H9 (cell line): ENCODE results near the gene TMEM253. TPM values are rescaled to one million over a fixed set of nuclear protein-coding genes. Genes with fewer than 3 reads are reported as not detected.
A peak's percentile ranks its signal among the peaks of the same experiment; 100 is the strongest.

Experiments
- DNase-seq: peaks from one replicate; pipeline ENCODE4 v3.0.0-alpha.2; 2017
- H2AFZ ChIP-seq: one replicate; pipeline ENCODE4 v1.6.1; 2013; ENCODE audit warnings: mild to moderate bottlenecking, low read length, control low read depth, moderate library complexity
- H2AK5ac ChIP-seq: 2 replicates; pipeline ENCODE4 v1.6.1; 2013; ENCODE audit warnings: low read length, control low read depth, mixed read lengths; ENCODE audit not compliant: insufficient read length
- H2BK120ac ChIP-seq: one replicate; pipeline ENCODE4 v1.6.1; 2013; ENCODE audit warnings: low read depth, mild to moderate bottlenecking, low read length, control low read depth, inconsistent platforms; ENCODE audit not compliant: poor library complexity, severe bottlenecking
- H2BK12ac ChIP-seq: 2 replicates; pipeline ENCODE4 v1.6.1; 2013; ENCODE audit warnings: low read length, control low read depth, mixed read lengths, low read depth; ENCODE audit not compliant: insufficient read length
- H2BK15ac ChIP-seq: 2 replicates; pipeline ENCODE4 v1.6.1; 2013; ENCODE audit warnings: low read depth, low read length, control low read depth
- H2BK20ac ChIP-seq: one replicate; pipeline ENCODE4 v1.6.1; 2013; ENCODE audit warnings: low read depth, mild to moderate bottlenecking, low read length, control low read depth, inconsistent platforms; ENCODE audit not compliant: poor library complexity, severe bottlenecking
- H2BK5ac ChIP-seq: 2 replicates; pipeline ENCODE4 v1.6.1; 2013; ENCODE audit warnings: low read length, control low read depth, mixed read lengths; ENCODE audit not compliant: insufficient read length
- H3K14ac ChIP-seq: 2 replicates; pipeline ENCODE4 v1.6.1; 2013; ENCODE audit warnings: low read length, control low read depth; ENCODE audit not compliant: insufficient read depth
- H3K18ac ChIP-seq: 2 replicates; pipeline ENCODE4 v1.6.1; 2013; ENCODE audit warnings: low read depth, mild to moderate bottlenecking, mixed read lengths, low read length, control low read depth; ENCODE audit not compliant: insufficient read length
- H3K23ac ChIP-seq: 2 replicates; pipeline ENCODE4 v1.6.1; 2013; ENCODE audit warnings: low read length, control low read depth, mixed read lengths, low read depth; ENCODE audit not compliant: insufficient read length
- H3K23me2 ChIP-seq: 2 replicates; pipeline ENCODE4 v1.6.1; 2013; ENCODE audit warnings: low read depth, mild to moderate bottlenecking, mixed read lengths, low read length, control low read depth; ENCODE audit not compliant: insufficient read length, poor library complexity, severe bottlenecking
- H3K27ac ChIP-seq: 2 replicates; pipeline ENCODE4 v1.5.1; 2013; ENCODE audit warnings: low read length, control low read depth, mixed read lengths, low read depth; ENCODE audit not compliant: insufficient read length
- H3K27me3 ChIP-seq: 2 replicates; pipeline ENCODE4 v1.6.1; 2013; ENCODE audit warnings: low read length, control low read depth, inconsistent platforms; ENCODE audit not compliant: insufficient read depth
- H3K4ac ChIP-seq: 2 replicates; pipeline ENCODE4 v1.6.1; 2013; ENCODE audit warnings: low read depth, mild to moderate bottlenecking, control low read depth, inconsistent platforms, low read length, moderate library complexity
- H3K4me1 ChIP-seq: 2 replicates; pipeline ENCODE4 v1.6.1; 2013; ENCODE audit warnings: low read length, control low read depth, inconsistent platforms; ENCODE audit not compliant: insufficient read depth
- H3K4me2 ChIP-seq: 2 replicates; pipeline ENCODE4 v1.6.1; 2013; ENCODE audit warnings: low read length, control low read depth, mixed read lengths; ENCODE audit not compliant: insufficient read length, insufficient read depth
- H3K56ac ChIP-seq: 2 replicates; pipeline ENCODE4 v1.6.1; 2013; ENCODE audit warnings: low read depth, mild to moderate bottlenecking, mixed read lengths, low read length, control low read depth; ENCODE audit not compliant: insufficient read length
- H3K79me1 ChIP-seq: 2 replicates; pipeline ENCODE4 v1.6.1; 2013; ENCODE audit warnings: low read depth, mild to moderate bottlenecking, moderate library complexity, low read length, control low read depth, inconsistent platforms; ENCODE audit not compliant: insufficient read depth, poor library complexity, severe bottlenecking
- H3K79me2 ChIP-seq: 2 replicates; pipeline ENCODE4 v1.6.1; 2013; ENCODE audit warnings: low read length, control low read depth, inconsistent platforms; ENCODE audit not compliant: insufficient read depth
- H3K9ac ChIP-seq: 2 replicates; pipeline ENCODE4 v1.6.1; 2013; ENCODE audit warnings: low read length, control low read depth, mixed read lengths; ENCODE audit not compliant: insufficient read length; ENCODE audit errors: extremely low read depth
- H3K9me3 ChIP-seq: one replicate; pipeline ENCODE4 v1.6.1; 2013; ENCODE audit warnings: low read depth, low read length, inconsistent platforms; ENCODE audit not compliant: control insufficient read depth
- H3T11ph ChIP-seq: one replicate; pipeline ENCODE4 v1.6.1; 2013; ENCODE audit warnings: mild to moderate bottlenecking, low read length, control low read depth, inconsistent platforms
- H4K20me1 ChIP-seq: one replicate; pipeline ENCODE4 v1.6.1; 2013; ENCODE audit not compliant: control insufficient read depth, insufficient read length, insufficient read depth
- H4K5ac ChIP-seq: 2 replicates; pipeline ENCODE4 v1.6.1; 2013; ENCODE audit warnings: low read depth, mild to moderate bottlenecking, mixed read lengths, low read length, control low read depth; ENCODE audit not compliant: insufficient read length
- H4K8ac ChIP-seq: replicated peaks from 2 replicates; pipeline ENCODE4 v1.6.1; 2013; ENCODE audit warnings: low read length, control low read depth, mixed read lengths, low read depth; ENCODE audit not compliant: insufficient read length
- H4K91ac ChIP-seq: 2 replicates; pipeline ENCODE4 v1.6.1; 2013; ENCODE audit warnings: low read depth, mild to moderate bottlenecking, moderate library complexity, mixed read lengths, low read length, control low read depth; ENCODE audit not compliant: insufficient read length
- H3K27ac Mint-ChIP-seq, 3 experiments: 2 replicates in 2 of 3; 3 replicates in 1 of 3; pipeline ENCODE4 v1.8.0; 2020 to 2021; ENCODE audit warnings: mixed read lengths in 3 of 3, mild to moderate bottlenecking in 1 of 3, moderate library complexity in 1 of 3
- H3K27me3 Mint-ChIP-seq: 2 replicates; pipeline ENCODE4 v1.8.0; 2021; ENCODE audit warnings: low read depth, mild to moderate bottlenecking, moderate library complexity, mixed read lengths
- H3K36me3 Mint-ChIP-seq, 3 experiments: 2 replicates in 2 of 3; 3 replicates in 1 of 3; pipeline ENCODE4 v1.8.0; 2020 to 2021; ENCODE audit warnings: low read depth in 3 of 3, mixed read lengths in 3 of 3; ENCODE audit not compliant: insufficient read depth in 1 of 3
- H3K4me1 Mint-ChIP-seq, 2 experiments: 2 replicates each; pipeline ENCODE4 v1.8.0; 2020; ENCODE audit warnings: mixed read lengths in 2 of 2
- H3K4me3 Mint-ChIP-seq, 2 experiments: 2 replicates in 1 of 2; 3 replicates in 1 of 2; pipeline ENCODE4 v1.8.0; 2020 to 2021; ENCODE audit warnings: mild to moderate bottlenecking in 2 of 2, mixed read lengths in 2 of 2, moderate library complexity in 1 of 2
- H3K9me3 Mint-ChIP-seq, 2 experiments: 2 replicates in 1 of 2; 3 replicates in 1 of 2; pipeline ENCODE4 v1.8.0; 2020; ENCODE audit warnings: mild to moderate bottlenecking in 2 of 2, mixed read lengths in 2 of 2, moderate library complexity in 1 of 2
- CTCF ChIP-seq: fragments of 200-600 bp; sonication (generic); conservative IDR thresholded peaks from 3 replicates; pipeline ENCODE4 v1.8.0; 2021; ENCODE audit warnings: antibody characterized with exemption, mild to moderate bottlenecking
- WGBS: extraction: QIAGEN DNeasy Blood & Tissue Kit; methylation state at CpG from one replicate; pipeline ENCODE4 v1.1.7; 2013; ENCODE audit warnings: missing lambda C conversion rate, low lambda C conversion rate, mixed read lengths; ENCODE audit not compliant: insufficient read length; ENCODE audit errors: extremely low coverage; 5-methylcytosine and 5-hydroxymethylcytosine counted together
- total RNA-seq: library from RNA; stranded (reverse); gene quantifications from 2 replicates; pipeline ENCODE4 v1.2.1, GENCODE V29; 2021

TMEM253 gene
- total RNA-seq, 1 experiment from 2014 or later = 2.2 TPM

- Histone ChIP-seq H3K27me3 (no peaks in the 10 kb centered on the region), H2BK120ac (no peak overlapping the region), H3K23me2 (peaks cover 19% of the 10 kb centered on the region), H3K9me3 (no peaks in the 10 kb centered on the region), H4K8ac (no peak overlapping the region), H4K20me1 (peaks cover 3% of the 10 kb centered on the region), H4K91ac (no peak overlapping the region), H3K79me2 (peaks cover 12% of the 10 kb centered on the region; the same call in 1 of the 2 replicates), H2BK5ac (no peak overlapping the region), H3K18ac (no peak overlapping the region), H3K79me1 (peaks cover 4% of the 10 kb centered on the region), H3K9ac (peak overlapping the region; percentile 25), H3K56ac (no peak overlapping the region), H3K27ac (no peak overlapping the region), H2BK20ac (no peak overlapping the region), H3K4me1 (peaks cover 22% of the 10 kb centered on the region), H2BK15ac (no peak overlapping the region), H3K4ac (no peak overlapping the region), H4K5ac (no peak overlapping the region), H3K4me2 (peak overlapping the region; percentile 69), H2AFZ (no peak overlapping the region), H2BK12ac (no peak overlapping the region), H3K14ac (no peak overlapping the region), H3K23ac (no peak overlapping the region), H3T11ph (no peak overlapping the region), H2AK5ac (no peak overlapping the region)
- Mint-ChIP-seq H3K27me3 (no peaks in the 10 kb centered on the region), H3K4me3 (peak overlapping the region; percentile 79), H3K36me3 (0 out of 7 replicates have a peak, but pooled peaks cover 0 to 3% (median 0%) of the 10 kb centered on the region in 3 experiments), H3K9me3 (no peaks in the 10 kb centered on the region; a peak in 1 of 5 replicates), H3K4me1 (peaks cover 69 to 73% of the 10 kb centered on the region in 2 experiments), H3K27ac (peak overlapping the region; percentile 73 to 94 (median 81))
- no peak for DNase-seq
- TF ChIP-seq CTCF = no peak
- no CpG with 5 or more reads among the region's 16 CpGs for WGBS
These were observed 1.8 kb upstream of the TMEM253 start for GRCh38 chr14:21098892-21099595.
